GM10248 (cell line): ENCODE measurements around the gene TGFBR2.

Experiments used
- CTCF ChIA-PET: fragments of 300-600 bp; sonication (Branson Sonifier 250); formaldehyde crosslinking; extraction: SDS; loops from one replicate; lab custom pipeline; 2021; ENCODE audit warnings: antibody characterized with exemption; lab: Yijun Ruan, JAX
- POLR2A ChIA-PET: fragments of 350-650 bp; sonication (Branson Sonifier 250); formaldehyde crosslinking; extraction: SDS; loops from one replicate; lab custom pipeline; 2020; ENCODE audit warnings: antibody characterized with exemption; lab: Yijun Ruan, JAX
- DNase-seq: peaks from one replicate; pipeline ENCODE4 v3.0.0; 2012; ENCODE audit errors: extremely low spot score
- TF ChIP-seq, protein P1 (sequence below): IDR thresholded peaks from 2 replicates; pipeline ENCODE4 v1.5.1; 2012; ENCODE audit warnings: mild to moderate bottlenecking, low read depth; ENCODE audit errors: extremely low read depth, missing control alignments, control extremely low read depth

The TGFBR2 gene

DNA sequence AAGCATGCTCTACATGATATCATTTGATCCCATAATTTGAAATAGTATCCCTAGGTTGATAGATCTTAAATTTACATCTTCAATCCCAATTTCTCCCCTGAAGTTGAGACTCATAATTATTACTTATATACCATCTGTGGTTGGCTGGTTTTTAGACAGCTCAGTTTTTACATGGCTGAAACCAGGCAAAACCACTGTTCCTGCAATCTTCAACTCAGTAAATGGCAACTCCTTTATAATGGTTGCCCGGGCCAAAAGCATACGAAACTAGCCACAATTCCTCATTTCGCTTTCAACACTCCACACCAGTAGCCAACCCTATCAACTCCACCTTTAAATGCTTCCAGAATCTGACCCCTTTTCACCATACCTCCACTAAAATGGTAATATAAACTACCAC, 118.5 kb downstream of the TGFBR2 start:
- ChIA-PET POLR2A (no interaction called here), CTCF (interaction anchor here (1.0 kb wide), 1 partner anchor 17 kb away, joined by 3 read pairs; no protein-coding TSS in a partner anchor)
- DNase-seq: no peak
- TF ChIP-seq, protein P1, sequence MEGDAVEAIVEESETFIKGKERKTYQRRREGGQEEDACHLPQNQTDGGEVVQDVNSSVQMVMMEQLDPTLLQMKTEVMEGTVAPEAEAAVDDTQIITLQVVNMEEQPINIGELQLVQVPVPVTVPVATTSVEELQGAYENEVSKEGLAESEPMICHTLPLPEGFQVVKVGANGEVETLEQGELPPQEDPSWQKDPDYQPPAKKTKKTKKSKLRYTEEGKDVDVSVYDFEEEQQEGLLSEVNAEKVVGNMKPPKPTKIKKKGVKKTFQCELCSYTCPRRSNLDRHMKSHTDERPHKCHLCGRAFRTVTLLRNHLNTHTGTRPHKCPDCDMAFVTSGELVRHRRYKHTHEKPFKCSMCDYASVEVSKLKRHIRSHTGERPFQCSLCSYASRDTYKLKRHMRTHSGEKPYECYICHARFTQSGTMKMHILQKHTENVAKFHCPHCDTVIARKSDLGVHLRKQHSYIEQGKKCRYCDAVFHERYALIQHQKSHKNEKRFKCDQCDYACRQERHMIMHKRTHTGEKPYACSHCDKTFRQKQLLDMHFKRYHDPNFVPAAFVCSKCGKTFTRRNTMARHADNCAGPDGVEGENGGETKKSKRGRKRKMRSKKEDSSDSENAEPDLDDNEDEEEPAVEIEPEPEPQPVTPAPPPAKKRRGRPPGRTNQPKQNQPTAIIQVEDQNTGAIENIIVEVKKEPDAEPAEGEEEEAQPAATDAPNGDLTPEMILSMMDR: no peak

DNA sequence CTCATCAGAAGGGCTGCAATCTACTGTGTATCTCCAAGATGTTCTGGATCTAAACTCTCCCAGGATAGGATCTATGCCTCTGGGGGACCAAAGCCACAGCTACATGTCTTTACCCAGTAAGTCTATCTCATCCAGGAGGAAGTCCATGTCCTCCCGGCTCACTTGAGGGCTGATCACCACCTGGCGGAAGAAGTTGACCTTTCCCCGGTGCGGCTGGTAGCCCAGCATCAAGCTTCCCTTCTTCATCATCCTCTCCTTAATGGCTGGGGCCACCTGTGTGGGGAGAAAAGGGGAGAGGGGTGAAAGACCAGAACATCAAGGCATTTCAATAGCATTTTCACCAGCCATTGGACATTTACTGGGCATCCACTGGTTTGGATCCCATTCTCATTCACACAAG, 121.7 kb downstream of the TGFBR2 start:
- POLR2A ChIA-PET: no interaction called here
- CTCF ChIA-PET: no interaction called here
- no peak for DNase-seq
- TF ChIP-seq, protein P1: no peak

DNA sequence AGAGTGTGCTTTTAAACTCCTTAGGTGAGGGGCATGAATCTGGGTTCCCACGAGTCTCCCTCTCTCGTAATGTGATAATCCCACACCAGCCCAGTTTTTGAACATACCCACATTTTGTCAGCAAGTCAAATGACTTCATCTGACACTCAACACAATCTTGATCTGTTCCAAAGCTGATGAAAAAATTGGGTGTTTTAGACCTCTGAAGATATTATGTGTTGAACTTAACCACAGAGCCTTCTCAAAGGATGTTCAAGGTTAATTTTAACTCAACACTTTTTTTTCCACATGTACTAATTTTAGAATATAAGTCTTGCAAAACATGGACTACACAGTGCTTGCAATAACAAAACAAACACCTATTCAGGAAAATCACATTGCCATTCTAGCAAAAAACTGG, 123.1 kb downstream of the TGFBR2 start:
- TF ChIP-seq, protein P1: no peak
- CTCF ChIA-PET: interaction anchor here (0.7 kb wide), 1 partner anchor 10 kb away, joined by 3 read pairs; no protein-coding TSS in a partner anchor
- no peak for DNase-seq
- POLR2A ChIA-PET: no interaction called here

DNA sequence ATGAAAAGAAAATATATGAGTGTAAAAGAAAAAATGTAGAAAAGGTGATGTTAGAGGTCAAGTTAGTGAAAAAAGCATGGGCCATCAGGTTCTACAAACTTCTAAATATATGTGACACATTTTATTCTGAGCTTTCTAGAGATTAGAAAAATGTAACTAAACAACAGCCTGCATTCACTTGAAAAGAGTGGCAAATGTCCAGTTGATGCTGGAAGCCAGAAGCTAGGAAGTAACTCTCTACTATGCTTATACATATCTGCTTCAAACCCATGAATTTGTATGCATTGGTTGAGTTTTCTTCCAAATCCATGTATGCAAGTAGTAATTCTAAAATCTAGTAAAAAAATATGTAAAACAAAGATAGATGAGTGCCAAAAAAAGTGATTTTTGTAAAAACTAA, 123.5 kb downstream of the TGFBR2 start:
- CTCF ChIA-PET: interaction anchor here (0.7 kb wide), 1 partner anchor 9 kb away, joined by 3 read pairs; no protein-coding TSS in a partner anchor
- POLR2A ChIA-PET: no interaction called here
- TF ChIP-seq, protein P1: no peak
- no peak for DNase-seq

DNA sequence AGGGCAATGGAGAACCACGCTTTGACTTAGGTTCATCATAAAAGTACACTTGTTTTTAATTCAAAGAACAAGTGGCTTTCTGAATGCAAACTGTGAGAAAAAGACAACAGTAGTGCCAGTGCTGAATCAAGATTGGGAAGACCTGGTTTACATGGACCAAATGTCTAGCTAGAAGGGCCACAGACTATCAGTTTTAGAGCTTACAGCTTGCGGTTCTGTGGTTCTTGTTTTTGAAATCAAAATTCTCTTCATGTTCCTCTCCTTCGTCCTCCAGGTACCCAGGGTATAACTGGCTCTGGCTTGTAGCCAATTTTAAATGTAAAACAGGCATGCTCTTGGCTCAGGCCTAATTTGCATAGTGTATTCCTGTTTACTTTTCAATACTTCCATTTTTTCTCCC, 124.6 kb downstream of the TGFBR2 start:
- DNase-seq: no peak
- CTCF ChIA-PET: no interaction called here

DNA sequence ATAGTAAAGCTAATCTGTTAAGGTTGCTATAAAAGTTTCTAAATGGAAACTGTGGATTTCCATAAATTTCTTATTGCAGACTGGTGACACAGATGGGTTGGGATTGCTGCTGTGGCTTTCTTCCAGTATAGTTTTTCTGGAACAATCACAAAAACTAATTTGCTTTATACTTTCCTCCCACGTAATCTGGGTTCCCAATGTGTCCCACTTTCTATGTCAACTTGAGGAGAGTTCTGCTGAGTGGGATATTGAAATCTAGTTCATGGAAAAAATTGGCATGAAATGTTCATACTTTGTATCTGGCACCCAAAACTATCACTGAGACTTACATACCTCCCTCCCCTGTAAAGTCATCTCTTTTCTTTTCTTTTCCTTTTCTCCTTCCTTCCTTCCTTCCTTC, 126.8 kb downstream of the TGFBR2 start:
- CTCF ChIA-PET: interaction anchor here (0.6 kb wide), 1 partner anchor 1494 kb away, joined by 3 read pairs; no protein-coding TSS in a partner anchor
- TF ChIP-seq, protein P1: no peak
- POLR2A ChIA-PET: no interaction called here
- no peak for DNase-seq

More for the DNA sequence above, 124.6 kb downstream of the TGFBR2 start:
- POLR2A ChIA-PET: no interaction called here
- TF ChIP-seq, protein P1: no peak

DNA sequence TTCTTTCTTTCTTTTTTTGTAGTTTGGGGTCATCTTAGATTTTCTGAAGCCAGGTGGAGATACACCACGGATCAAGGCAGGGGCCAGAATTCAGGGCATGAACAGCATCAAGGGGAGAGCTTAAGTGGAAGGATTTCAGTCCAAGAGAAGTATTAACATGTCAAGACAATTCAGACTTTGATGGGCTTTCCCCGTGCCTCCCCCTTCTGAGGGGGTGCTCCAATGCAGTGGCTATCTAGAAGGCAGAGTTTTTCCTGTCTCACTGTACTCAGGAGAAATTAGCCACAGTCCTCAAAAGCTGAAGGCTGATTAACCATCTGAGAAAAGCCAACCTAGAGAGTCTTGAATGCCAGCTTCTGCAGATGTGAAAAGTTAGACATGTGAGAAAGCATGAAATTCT, 127.3 kb downstream of the TGFBR2 start:
- POLR2A ChIA-PET: no interaction called here
- DNase-seq: no peak
- CTCF ChIA-PET: interaction anchor here (0.6 to 1.2 kb wide), 4 partner anchors 11 to 1493 kb away, joined by 3 to 4 read pairs (median 3); no protein-coding TSS in a partner anchor
- TF ChIP-seq, protein P1: no peak
